ENCODE measurements around the gene PAX4.
"Not testable (repeated sequence)": the region's sequence is repeated elsewhere in the genome, so short reads cannot be mapped to it uniquely, and the experiment has no call there.

Gene PAX4

GRCh38 chr7:127584648-127585043 is 33.3 kb downstream of the PAX4 start:
- no peak for DNase-seq

DNA sequence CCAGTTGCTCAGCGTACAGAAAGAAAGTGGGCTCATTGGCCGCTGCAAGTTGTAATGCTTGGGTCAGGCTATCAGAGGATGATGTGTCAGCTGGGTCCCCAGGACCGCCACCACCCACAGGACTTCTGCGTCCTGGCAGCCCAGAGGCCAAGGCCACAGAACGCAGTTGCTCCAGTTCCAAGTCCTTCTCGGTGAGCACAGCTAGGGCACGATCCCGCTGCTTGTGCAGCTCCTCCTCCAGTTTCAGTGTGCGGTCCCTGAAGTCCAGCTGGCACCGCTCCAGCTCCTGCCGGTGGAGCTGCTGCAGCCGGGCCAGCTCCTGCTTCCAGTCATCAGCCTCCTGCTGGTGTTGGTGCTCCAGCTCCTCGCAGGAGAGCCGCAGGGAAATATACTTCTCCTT is 35.6 kb downstream of the PAX4 start:
- no peak for DNase-seq

- no peak for DNase-seq
Observed at GRCh38 chr7:127581716-127582115, 36.2 kb downstream of the PAX4 start.

DNA sequence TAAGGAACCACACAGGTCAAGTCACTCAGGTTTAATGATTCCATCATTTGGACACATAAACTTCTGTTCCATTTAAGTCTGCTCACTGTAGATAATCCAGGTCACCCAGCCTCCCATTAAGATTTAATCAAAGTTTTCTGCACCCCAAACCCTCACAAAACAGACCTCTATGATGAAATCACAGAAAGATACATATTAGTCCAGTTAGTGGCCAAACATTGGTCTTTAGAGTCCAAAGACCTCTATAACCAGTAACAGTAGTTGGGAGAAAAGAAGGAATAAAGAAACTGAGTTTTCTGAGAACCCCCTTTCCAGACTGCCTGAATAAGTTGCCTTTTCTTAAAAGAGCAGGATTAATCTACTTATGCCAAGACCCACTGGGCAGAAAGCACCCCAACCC is 37.3 kb downstream of the PAX4 start:
- DNase-seq: no peak

GRCh38 chr7:127578711-127579275 is 39.1 kb downstream of the PAX4 start:
- no peak for DNase-seq

DNA sequence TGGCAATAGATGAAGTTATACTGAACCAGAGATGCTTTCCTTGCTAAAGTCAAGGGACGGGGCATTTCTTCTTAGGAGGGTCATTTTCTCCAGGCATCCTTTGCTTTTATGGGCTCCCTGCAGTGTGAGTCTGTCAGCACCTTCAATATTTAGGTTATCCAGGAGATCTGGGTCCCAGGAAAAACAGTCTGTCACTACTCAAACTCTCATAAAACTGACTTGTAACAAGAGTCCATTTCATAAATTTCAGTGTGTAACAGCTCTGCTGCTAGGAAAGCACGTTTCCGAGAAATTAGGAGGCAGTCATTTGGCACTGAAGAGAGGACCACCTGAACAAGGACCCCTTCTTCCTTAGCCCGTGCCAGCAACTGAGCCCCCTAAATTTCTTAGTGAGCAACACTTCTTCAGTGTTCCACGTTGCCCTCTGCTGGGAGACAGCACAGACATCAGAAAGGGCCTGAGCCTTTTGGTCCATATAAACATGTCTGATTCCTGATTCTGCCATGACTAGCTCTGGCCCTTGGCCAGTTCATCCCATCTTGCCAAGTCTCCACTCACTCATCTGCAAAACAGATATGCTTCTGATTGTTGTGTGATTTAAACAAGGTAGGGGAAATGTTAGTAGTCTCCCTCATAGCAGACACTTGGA is 39.8 kb downstream of the PAX4 start:
- peak; percentile 20 for DNase-seq

DNA sequence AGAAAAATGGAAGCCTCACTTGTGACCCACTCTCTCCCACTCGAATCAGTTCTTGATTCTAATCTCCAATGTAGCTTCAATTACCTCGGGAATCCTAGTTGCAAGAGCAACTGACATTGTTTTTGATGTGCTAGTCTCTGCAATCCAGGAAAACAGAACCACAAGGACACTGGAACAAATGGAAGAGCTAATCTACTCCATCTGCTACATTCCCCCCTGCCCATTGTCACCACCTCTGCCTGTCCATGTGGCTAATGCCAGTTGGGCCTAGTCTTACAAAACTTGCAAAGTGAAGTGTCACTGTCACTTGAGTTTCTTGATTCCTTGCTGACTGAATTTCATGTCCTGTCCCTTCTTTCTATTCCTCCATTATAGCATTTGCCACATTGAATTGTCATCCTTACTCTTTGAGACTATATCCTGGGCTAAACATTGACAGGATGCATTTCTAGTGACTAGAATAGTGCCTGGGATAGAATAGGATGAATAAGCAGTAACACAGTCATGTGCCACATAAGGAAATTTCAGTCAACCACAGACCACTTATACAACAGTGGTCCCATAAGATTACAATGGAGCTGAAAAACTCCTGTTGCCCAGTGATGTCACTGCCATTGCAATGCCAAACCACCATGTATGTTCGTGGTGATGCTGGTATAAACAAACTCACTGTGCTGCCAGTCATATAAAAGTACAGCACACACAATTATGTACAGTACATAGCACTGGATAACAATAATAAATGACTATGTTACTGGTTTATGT is 46.0 kb downstream of the PAX4 start:
- no peak for DNase-seq

DNA sequence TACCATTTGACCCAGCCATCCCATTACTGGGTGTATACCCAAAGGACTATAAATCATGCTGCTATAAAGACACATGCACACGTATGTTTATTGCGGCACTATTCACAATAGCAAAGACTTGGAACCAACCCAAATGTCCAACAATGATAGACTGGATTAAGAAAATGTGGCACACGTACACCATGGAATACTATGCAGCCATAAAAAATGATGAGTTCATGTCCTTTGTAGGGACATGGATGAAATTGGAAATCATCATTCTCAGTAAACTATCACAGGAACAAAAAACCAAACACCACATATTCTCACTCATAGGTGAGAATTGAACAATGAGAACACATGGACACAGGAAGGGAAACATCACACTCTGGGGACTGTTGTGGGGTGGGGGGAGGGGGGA is 49.9 kb downstream of the PAX4 start:
- DNase-seq: not testable (repeated sequence)

GRCh38 chr7:127566242-127566641 is 51.7 kb downstream of the PAX4 start:
- no peak for DNase-seq
